ENCODE results near the gene HTR4. TPM values are rescaled to one million over a fixed set of nuclear protein-coding genes. Genes with fewer than 3 reads are reported as not detected.
"Not testable (repeated sequence)": the region's sequence is repeated elsewhere in the genome, so short reads cannot be mapped to it uniquely, and the experiment has no call there.

The HTR4 gene
- total RNA-seq, 1 experiment from 2014 or later, result not detected

DNA sequence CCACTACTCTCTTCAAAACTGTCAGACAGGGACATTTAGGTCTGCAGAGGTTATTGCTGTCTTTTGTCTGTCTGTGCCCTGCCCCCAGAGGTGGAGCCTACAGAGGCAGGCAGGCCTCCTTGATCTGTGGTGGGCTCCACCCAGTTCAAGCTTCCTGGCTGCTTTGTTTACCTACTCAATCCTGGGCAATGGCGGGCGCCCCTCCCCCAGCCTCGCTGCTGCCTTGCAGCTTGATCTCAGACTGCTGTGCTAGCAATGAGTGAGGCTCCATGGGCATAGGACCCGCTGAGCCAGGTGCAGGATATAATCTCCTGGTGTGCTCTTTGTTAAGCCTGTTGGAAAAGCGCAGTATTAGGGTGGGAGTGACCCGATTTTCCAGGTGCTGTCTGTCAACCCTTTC, 19.4 kb upstream of the HTR4 start:
- RAD21 ChIA-PET (ENCODE audit: low non-redundant PET in 1 of 2, low total read pairs in 2 of 2, uncharacterized antibody in 2 of 2, unreplicated experiment in 2 of 2); ATAC-seq; DNase-seq (ENCODE audit: low read depth, low spot score); H3K4me2 ChIP-seq (ENCODE audit: low read length); BruUV-seq (replicated peaks); H3K27ac ChIP-seq (ENCODE audit: low read depth, low read length); POLR2A ChIA-PET; H2AFZ ChIP-seq (ENCODE audit: low read depth, low read length, poor library complexity, severe bottlenecking); H3K4me3 ChIP-seq (replicated peaks in 1 of 2; ENCODE audit: low read depth in 1 of 2, low read length in 2 of 2); H3K9me2 ChIP-seq (ENCODE audit: insufficient read depth); H3K36me3 ChIP-seq (ENCODE audit: control insufficient read depth in 1 of 2, insufficient read depth in 2 of 2, low read length in 2 of 2); H3K9me3 ChIP-seq (ENCODE audit: control insufficient read depth in 1 of 2, insufficient read depth in 1 of 2, low read depth in 1 of 2, low read length in 2 of 2); CTCF ChIA-PET; H3K79me2 ChIP-seq (ENCODE audit: insufficient read depth, low read length); intact Hi-C loops (cut with micrococcal nuclease); H3K9ac ChIP-seq (ENCODE audit: low read length); H3K4me1 ChIP-seq (ENCODE audit: control insufficient read depth in 1 of 2, insufficient read depth in 2 of 2, low read length in 2 of 2); H4K20me1 ChIP-seq (ENCODE audit: insufficient read depth): not testable (repeated sequence)
- H3K27me3 ChIP-seq (ENCODE audit: insufficient read depth, low read length), result peaks cover 15% of the 10 kb centered on the region; the same call in 1 of the 2 replicates

- TF ChIP-seq EZH2 (IDR thresholded peaks at IDR 0.05), result no peak
- no peak for TF ChIP-seq JUND (IDR thresholded peaks at IDR 0.05)
- TF ChIP-seq EZH2phosphoT487 (IDR thresholded peaks at IDR 0.05; ENCODE audit: borderline replicate concordance), result no peak
- TF ChIP-seq CEBPB (IDR thresholded peaks at IDR 0.05; ENCODE audit: low read depth), result no peak
- no peak for TF ChIP-seq ZBTB33 (IDR thresholded peaks at IDR 0.05; ENCODE audit: extremely low read depth, insufficient replicate concordance, low read length)
- TF ChIP-seq MAX (IDR thresholded peaks at IDR 0.05), result no peak
- no peak for TF ChIP-seq SIN3A (IDR thresholded peaks at IDR 0.05; ENCODE audit: low read depth)
- TF ChIP-seq, protein P1, sequence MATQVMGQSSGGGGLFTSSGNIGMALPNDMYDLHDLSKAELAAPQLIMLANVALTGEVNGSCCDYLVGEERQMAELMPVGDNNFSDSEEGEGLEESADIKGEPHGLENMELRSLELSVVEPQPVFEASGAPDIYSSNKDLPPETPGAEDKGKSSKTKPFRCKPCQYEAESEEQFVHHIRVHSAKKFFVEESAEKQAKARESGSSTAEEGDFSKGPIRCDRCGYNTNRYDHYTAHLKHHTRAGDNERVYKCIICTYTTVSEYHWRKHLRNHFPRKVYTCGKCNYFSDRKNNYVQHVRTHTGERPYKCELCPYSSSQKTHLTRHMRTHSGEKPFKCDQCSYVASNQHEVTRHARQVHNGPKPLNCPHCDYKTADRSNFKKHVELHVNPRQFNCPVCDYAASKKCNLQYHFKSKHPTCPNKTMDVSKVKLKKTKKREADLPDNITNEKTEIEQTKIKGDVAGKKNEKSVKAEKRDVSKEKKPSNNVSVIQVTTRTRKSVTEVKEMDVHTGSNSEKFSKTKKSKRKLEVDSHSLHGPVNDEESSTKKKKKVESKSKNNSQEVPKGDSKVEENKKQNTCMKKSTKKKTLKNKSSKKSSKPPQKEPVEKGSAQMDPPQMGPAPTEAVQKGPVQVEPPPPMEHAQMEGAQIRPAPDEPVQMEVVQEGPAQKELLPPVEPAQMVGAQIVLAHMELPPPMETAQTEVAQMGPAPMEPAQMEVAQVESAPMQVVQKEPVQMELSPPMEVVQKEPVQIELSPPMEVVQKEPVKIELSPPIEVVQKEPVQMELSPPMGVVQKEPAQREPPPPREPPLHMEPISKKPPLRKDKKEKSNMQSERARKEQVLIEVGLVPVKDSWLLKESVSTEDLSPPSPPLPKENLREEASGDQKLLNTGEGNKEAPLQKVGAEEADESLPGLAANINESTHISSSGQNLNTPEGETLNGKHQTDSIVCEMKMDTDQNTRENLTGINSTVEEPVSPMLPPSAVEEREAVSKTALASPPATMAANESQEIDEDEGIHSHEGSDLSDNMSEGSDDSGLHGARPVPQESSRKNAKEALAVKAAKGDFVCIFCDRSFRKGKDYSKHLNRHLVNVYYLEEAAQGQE (IDR thresholded peaks at IDR 0.05; ENCODE audit: low read depth), result peak; percentile 50
- H3K36me3 ChIP-seq (ENCODE audit: control insufficient read depth in 1 of 2, insufficient read depth in 2 of 2, low read length in 2 of 2), result no peaks in the 10 kb centered on the region
- ATAC-seq (no peak), DNase-seq (ENCODE audit: low read depth, low spot score) (no peak)
- ChIA-PET RAD21 (ENCODE audit: low non-redundant PET in 1 of 2, low total read pairs in 2 of 2, uncharacterized antibody in 2 of 2, unreplicated experiment in 2 of 2) (no interaction called here), POLR2A (no interaction called here), CTCF (no interaction called here)
- peaks cover 29% of the 10 kb centered on the region for H3K27me3 ChIP-seq (ENCODE audit: insufficient read depth, low read length)
- no peak overlapping the region for H3K4me3 ChIP-seq (replicated peaks in 1 of 2; ENCODE audit: low read depth in 1 of 2, low read length in 2 of 2)
- H3K9me3 ChIP-seq (ENCODE audit: control insufficient read depth in 1 of 2, insufficient read depth in 1 of 2, low read depth in 1 of 2, low read length in 2 of 2), result no peaks in the 10 kb centered on the region
- H3K9me2 ChIP-seq (ENCODE audit: insufficient read depth), result no peaks in the 10 kb centered on the region
- H3K9ac ChIP-seq (ENCODE audit: low read length), result no peak overlapping the region
- intact Hi-C loops (cut with micrococcal nuclease), result no loop called here
- H2AFZ ChIP-seq (ENCODE audit: low read depth, low read length, poor library complexity, severe bottlenecking), result no peak overlapping the region
- no TSS peak for BruUV-seq (replicated peaks)
- no peak overlapping the region for H3K27ac ChIP-seq (ENCODE audit: low read depth, low read length)
- no peaks in the 10 kb centered on the region for H4K20me1 ChIP-seq (ENCODE audit: insufficient read depth)
- H3K4me1 ChIP-seq (ENCODE audit: control insufficient read depth in 1 of 2, insufficient read depth in 2 of 2, low read length in 2 of 2), result no peaks in the 10 kb centered on the region
- no peak overlapping the region for H3K4me2 ChIP-seq (ENCODE audit: low read length)
- H3K79me2 ChIP-seq (ENCODE audit: insufficient read depth, low read length), result no peaks in the 10 kb centered on the region
Measured at GRCh38 chr5:148666353-148666752, 12.0 kb upstream of the HTR4 start.
